Tibial nerve (tissue), 4 donors: ENCODE results near the gene DNM3.

Experiments
- EP300 ChIP-seq, 2 donors: sonication (generic); formaldehyde crosslinking; IDR thresholded peaks; one replicate each; pipeline ENCODE4 v1.6.1; 2017; ENCODE audit warnings: antibody characterized with exemption in 2 of 2, mild to moderate bottlenecking in 1 of 2
- POLR2A ChIP-seq, 2 donors: fragments of 450-650 bp; IDR thresholded peaks; one replicate each; pipeline ENCODE4 v1.6.1; 2017; ENCODE audit warnings: antibody characterized with exemption in 2 of 2, mild to moderate bottlenecking in 2 of 2, moderate library complexity in 2 of 2
- TF ChIP-seq, protein P1 (sequence below), 5 experiments: fragments of 200-600 bp in 3 of 5; fragments of 450-650 bp in 2 of 5; sonication (generic) in 3 of 5; IDR thresholded peaks; one replicate each; pipeline ENCODE4 v1.5.1; 2016 to 2019; ENCODE audit warnings: antibody characterized with exemption in 5 of 5, mild to moderate bottlenecking in 3 of 5, moderate library complexity in 2 of 5

DNA sequence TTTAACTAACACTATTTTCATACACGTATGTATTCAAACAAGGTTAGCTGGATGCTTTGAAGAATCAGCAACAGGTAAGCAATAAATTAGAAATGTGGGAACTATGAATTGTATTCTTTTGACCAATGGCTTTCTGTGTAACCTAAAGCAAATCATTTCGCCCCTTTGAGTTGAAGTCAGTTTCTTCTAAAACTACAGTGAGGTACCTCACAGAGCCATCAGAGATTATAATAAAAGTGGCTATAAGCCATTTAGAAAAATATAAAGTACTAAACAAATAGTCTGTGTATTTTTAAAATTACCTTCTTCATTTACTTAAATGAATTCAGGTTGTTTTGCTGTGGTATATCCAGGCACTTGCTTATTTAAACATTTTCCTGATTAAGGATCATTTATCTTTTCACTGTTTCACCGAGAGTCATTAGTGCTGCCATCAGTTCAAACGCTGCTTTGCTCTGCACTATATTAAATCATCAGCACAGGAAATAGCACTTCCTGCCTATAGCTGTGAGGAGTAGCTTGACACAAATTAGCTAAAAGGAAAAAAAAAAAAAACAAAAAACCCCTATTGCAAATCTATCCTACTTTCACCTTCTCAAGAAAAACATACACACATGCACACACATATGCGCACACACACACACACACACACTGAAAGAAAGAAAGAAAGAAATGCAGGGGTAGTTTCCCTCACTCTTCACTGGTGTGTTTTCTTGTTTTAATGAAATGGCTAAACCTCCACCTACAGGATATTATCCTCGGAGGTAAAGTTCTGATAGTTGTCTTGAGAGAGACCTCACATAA, 539.3 kb downstream of the DNM3 start:
- TF ChIP-seq, protein P1, sequence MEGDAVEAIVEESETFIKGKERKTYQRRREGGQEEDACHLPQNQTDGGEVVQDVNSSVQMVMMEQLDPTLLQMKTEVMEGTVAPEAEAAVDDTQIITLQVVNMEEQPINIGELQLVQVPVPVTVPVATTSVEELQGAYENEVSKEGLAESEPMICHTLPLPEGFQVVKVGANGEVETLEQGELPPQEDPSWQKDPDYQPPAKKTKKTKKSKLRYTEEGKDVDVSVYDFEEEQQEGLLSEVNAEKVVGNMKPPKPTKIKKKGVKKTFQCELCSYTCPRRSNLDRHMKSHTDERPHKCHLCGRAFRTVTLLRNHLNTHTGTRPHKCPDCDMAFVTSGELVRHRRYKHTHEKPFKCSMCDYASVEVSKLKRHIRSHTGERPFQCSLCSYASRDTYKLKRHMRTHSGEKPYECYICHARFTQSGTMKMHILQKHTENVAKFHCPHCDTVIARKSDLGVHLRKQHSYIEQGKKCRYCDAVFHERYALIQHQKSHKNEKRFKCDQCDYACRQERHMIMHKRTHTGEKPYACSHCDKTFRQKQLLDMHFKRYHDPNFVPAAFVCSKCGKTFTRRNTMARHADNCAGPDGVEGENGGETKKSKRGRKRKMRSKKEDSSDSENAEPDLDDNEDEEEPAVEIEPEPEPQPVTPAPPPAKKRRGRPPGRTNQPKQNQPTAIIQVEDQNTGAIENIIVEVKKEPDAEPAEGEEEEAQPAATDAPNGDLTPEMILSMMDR (IDR thresholded peaks at IDR 0.05) = no peak
- TF ChIP-seq POLR2A (IDR thresholded peaks at IDR 0.05) (no peak), EP300 (IDR thresholded peaks at IDR 0.05) (no peak)
